ENCODE data around the gene RHOH.

RHOH gene

DNA sequence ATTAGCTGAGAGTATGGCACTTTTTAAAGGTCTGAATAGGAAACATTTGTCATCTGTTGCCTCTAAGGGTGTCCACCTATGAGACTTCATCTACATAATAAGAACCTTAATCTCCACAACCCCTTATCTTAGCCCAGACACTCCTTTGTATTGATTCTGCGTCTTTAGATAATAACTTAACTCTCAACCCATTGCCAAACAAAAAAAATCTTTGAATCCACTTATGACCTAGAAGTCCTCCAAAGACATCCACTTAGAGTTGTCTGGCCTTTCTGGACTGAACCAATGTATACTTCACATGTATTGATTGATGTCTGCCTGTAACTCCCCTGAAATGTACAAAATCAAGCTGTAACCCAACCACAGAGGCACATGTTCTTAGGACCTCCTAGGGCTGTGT lies 72.3 kb downstream of the RHOH start:
- H3K36me3 ChIP-seq (ENCODE audit: control insufficient read depth in 2 of 2, insufficient read depth in 1 of 2, low read length in 2 of 2) = no peaks in the 10 kb centered on the region
- TF ChIP-seq WT1 (tag by site-specific recombination; IDR thresholded peaks at IDR 0.05) = no peak
- TF ChIP-seq SCRT1 (tag by site-specific recombination; IDR thresholded peaks at IDR 0.05; ENCODE audit: borderline replicate concordance) = no peak
- TF ChIP-seq ZNF658 (tag by site-specific recombination; IDR thresholded peaks at IDR 0.05) = no peak
- no peak for TF ChIP-seq ZNF621 (tag by site-specific recombination; IDR thresholded peaks at IDR 0.05)
- TF ChIP-seq, protein P1, sequence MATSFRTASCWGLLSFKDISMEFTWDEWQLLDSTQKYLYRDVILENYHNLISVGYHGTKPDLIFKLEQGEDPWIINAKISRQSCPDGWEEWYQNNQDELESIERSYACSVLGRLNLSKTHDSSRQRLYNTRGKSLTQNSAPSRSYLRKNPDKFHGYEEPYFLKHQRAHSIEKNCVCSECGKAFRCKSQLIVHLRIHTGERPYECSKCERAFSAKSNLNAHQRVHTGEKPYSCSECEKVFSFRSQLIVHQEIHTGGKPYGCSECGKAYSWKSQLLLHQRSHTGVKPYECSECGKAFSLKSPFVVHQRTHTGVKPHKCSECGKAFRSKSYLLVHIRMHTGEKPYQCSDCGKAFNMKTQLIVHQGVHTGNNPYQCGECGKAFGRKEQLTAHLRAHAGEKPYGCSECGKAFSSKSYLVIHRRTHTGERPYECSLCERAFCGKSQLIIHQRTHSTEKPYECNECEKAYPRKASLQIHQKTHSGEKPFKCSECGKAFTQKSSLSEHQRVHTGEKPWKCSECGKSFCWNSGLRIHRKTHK (tag by site-specific recombination; IDR thresholded peaks at IDR 0.05) = no peak
- TF ChIP-seq ZNF692 (tag by site-specific recombination; IDR thresholded peaks at IDR 0.05) = no peak
- H3K27ac ChIP-seq (ENCODE audit: extremely low read depth, low read depth, low read length) = no peak overlapping the region
- no peaks in the 10 kb centered on the region for H3K9me3 ChIP-seq (ENCODE audit: control insufficient read depth, insufficient read depth, low read depth, low read length)
- peaks cover 5% of the 10 kb centered on the region; the same call in 1 of the 2 replicates for H3K4me1 ChIP-seq (ENCODE audit: control insufficient read depth, insufficient read depth, low read length)
- POLR2A ChIA-PET = no interaction called here
- H3K4me3 ChIP-seq (ENCODE audit: low read depth, low read length) = no peak overlapping the region
- CTCF ChIA-PET = interaction anchor here (0.6 kb wide), 1 partner anchor 40 kb away, joined by 4 read pairs; no protein-coding TSS in a partner anchor

GRCh38 chr4:40270609-40271008 lies 73.8 kb downstream of the RHOH start:
- Histone ChIP-seq H3K36me3 (ENCODE audit: control insufficient read depth in 2 of 2, insufficient read depth in 1 of 2, low read length in 2 of 2) (no peaks in the 10 kb centered on the region), H3K9me3 (ENCODE audit: control insufficient read depth, insufficient read depth, low read depth, low read length) (no peaks in the 10 kb centered on the region), H3K27ac (ENCODE audit: extremely low read depth, low read depth, low read length) (no peak overlapping the region), H3K4me1 (ENCODE audit: control insufficient read depth, insufficient read depth, low read length) (no peaks in the 10 kb centered on the region), H3K4me3 (ENCODE audit: low read depth, low read length) (no peak overlapping the region)
- ChIA-PET POLR2A (no interaction called here), CTCF (no interaction called here)
- no peak for TF ChIP-seq TRIM28 (IDR thresholded peaks at IDR 0.05; ENCODE audit: borderline replicate concordance, low read length)
- TF ChIP-seq KLF17 (tag by site-specific recombination; IDR thresholded peaks at IDR 0.05) = no peak
- TF ChIP-seq IKZF3 (tag by site-specific recombination; IDR thresholded peaks at IDR 0.05) = no peak
- TF ChIP-seq, protein P2, sequence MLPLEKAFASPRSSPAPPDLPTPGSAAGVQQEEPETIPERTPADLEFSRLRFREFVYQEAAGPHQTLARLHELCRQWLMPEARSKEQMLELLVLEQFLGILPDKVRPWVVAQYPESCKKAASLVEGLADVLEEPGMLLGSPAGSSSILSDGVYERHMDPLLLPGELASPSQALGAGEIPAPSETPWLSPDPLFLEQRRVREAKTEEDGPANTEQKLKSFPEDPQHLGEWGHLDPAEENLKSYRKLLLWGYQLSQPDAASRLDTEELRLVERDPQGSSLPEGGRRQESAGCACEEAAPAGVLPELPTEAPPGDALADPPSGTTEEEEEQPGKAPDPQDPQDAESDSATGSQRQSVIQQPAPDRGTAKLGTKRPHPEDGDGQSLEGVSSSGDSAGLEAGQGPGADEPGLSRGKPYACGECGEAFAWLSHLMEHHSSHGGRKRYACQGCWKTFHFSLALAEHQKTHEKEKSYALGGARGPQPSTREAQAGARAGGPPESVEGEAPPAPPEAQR (tag by site-specific recombination; IDR thresholded peaks at IDR 0.05) = no peak
- no peak for TF ChIP-seq SCRT2 (tag by site-specific recombination; IDR thresholded peaks at IDR 0.05)
- TF ChIP-seq, protein P3, sequence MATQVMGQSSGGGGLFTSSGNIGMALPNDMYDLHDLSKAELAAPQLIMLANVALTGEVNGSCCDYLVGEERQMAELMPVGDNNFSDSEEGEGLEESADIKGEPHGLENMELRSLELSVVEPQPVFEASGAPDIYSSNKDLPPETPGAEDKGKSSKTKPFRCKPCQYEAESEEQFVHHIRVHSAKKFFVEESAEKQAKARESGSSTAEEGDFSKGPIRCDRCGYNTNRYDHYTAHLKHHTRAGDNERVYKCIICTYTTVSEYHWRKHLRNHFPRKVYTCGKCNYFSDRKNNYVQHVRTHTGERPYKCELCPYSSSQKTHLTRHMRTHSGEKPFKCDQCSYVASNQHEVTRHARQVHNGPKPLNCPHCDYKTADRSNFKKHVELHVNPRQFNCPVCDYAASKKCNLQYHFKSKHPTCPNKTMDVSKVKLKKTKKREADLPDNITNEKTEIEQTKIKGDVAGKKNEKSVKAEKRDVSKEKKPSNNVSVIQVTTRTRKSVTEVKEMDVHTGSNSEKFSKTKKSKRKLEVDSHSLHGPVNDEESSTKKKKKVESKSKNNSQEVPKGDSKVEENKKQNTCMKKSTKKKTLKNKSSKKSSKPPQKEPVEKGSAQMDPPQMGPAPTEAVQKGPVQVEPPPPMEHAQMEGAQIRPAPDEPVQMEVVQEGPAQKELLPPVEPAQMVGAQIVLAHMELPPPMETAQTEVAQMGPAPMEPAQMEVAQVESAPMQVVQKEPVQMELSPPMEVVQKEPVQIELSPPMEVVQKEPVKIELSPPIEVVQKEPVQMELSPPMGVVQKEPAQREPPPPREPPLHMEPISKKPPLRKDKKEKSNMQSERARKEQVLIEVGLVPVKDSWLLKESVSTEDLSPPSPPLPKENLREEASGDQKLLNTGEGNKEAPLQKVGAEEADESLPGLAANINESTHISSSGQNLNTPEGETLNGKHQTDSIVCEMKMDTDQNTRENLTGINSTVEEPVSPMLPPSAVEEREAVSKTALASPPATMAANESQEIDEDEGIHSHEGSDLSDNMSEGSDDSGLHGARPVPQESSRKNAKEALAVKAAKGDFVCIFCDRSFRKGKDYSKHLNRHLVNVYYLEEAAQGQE (tag by site-specific recombination; IDR thresholded peaks at IDR 0.05) = no peak
